K562 (cell line): Measurements from ENCODE around the gene PTPN12.
"Not testable (repeated sequence)": the region's sequence is repeated elsewhere in the genome, so short reads cannot be mapped to it uniquely, and the experiment has no call there.

Experiments
- CTCF ChIP-seq, 3 experiments: IDR thresholded peaks in 2 of 3; conservative IDR thresholded peaks in 1 of 3; 2 replicates each; pipeline ENCODE4 v1.5.1; 2011 to 2012; ENCODE audit warnings: low read length in 3 of 3, mild to moderate bottlenecking in 3 of 3, control low read depth in 2 of 3, improper control_type of control experiment in 1 of 3, inconsistent platforms in 1 of 3, low read depth in 1 of 3, mixed read lengths in 1 of 3, moderate library complexity in 1 of 3; ENCODE audit not compliant: insufficient read depth in 2 of 3
- ERF ChIP-seq: fragments of 450-650 bp; formaldehyde crosslinking; IDR thresholded peaks from 2 replicates; pipeline ENCODE4 v1.4.0; 2020; ENCODE audit warnings: mild to moderate bottlenecking, mixed read lengths
- ZBTB7A ChIP-seq: IDR thresholded peaks from 2 replicates; pipeline ENCODE4 v1.6.1; 2011; ENCODE audit warnings: low read depth, mild to moderate bottlenecking, low read length, moderate library complexity, borderline replicate concordance; ENCODE audit not compliant: control insufficient read depth
- ZBTB8A ChIP-seq: fragments of 450-650 bp; IDR thresholded peaks from 2 replicates; pipeline ENCODE4 v1.6.1; 2018; ENCODE audit warnings: mild to moderate bottlenecking, moderate library complexity; ENCODE audit not compliant: partially characterized antibody
- ZNF23 ChIP-seq: fragments of 250-450 bp; sonication (Bioruptor Pico); IDR thresholded peaks from 2 replicates; pipeline ENCODE4 v1.4.0; 2020; ENCODE audit warnings: mild to moderate bottlenecking
- TF ChIP-seq, protein P1 (sequence below): fragments of 250-450 bp; sonication (Bioruptor Pico); IDR thresholded peaks from 2 replicates; pipeline ENCODE4 v1.8.0; 2021; ENCODE audit warnings: moderate library complexity, mild to moderate bottlenecking, inconsistent platforms
- TF ChIP-seq, protein P2 (sequence below): fragments of 450-650 bp; IDR thresholded peaks from 2 replicates; pipeline ENCODE4 v1.6.1; 2017; ENCODE audit warnings: antibody characterized with exemption, mild to moderate bottlenecking

DNA sequence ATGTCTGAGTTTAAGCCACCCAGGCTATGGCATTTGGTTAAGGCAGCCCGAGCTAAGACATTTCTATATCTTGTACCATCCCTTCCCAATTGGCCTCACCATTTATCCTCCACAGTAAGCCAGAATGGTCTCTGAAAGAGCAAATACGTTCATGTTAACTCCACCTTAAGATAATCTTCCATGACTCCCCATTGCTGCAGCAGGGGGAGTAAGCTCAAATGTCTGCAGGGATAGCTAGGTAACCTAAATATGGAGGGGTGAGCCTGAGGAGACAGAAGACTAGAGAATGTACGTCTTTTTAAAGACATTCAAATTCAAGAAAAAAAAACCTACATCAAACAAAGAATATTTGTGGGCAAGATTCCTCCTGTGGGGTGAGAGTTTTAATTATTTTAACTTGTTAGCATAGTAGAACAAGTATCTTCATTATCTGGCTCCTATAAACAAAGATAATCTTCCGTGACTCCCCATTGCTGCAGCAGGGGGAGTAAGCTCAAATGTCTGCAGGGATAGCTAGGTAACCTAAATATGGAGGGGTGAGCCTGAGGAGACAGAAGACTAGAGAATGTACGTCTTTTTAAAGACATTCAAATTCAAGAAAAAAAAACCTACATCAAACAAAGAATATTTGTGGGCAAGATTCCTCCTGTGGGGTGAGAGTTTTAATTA is 24.0 kb upstream of the PTPN12 start:
- not testable (repeated sequence) for TF ChIP-seq ZBTB7A; CTCF (IDR thresholded peaks at IDR 0.05 in 2 of 3, conservative IDR thresholded peaks at IDR 0.05 in 1 of 3; ENCODE audit: insufficient read depth in 2 of 3, low read depth in 1 of 3, low read length in 3 of 3); ZBTB8A; ERF; ZNF23 (CRISPR knock-in tag)
- TF ChIP-seq, protein P1, sequence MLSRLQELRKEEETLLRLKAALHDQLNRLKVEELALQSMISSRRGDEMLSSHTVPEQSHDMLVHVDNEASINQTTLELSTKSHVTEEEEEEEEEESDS (CRISPR knock-in tag), result not testable (repeated sequence)
- TF ChIP-seq, protein P2, sequence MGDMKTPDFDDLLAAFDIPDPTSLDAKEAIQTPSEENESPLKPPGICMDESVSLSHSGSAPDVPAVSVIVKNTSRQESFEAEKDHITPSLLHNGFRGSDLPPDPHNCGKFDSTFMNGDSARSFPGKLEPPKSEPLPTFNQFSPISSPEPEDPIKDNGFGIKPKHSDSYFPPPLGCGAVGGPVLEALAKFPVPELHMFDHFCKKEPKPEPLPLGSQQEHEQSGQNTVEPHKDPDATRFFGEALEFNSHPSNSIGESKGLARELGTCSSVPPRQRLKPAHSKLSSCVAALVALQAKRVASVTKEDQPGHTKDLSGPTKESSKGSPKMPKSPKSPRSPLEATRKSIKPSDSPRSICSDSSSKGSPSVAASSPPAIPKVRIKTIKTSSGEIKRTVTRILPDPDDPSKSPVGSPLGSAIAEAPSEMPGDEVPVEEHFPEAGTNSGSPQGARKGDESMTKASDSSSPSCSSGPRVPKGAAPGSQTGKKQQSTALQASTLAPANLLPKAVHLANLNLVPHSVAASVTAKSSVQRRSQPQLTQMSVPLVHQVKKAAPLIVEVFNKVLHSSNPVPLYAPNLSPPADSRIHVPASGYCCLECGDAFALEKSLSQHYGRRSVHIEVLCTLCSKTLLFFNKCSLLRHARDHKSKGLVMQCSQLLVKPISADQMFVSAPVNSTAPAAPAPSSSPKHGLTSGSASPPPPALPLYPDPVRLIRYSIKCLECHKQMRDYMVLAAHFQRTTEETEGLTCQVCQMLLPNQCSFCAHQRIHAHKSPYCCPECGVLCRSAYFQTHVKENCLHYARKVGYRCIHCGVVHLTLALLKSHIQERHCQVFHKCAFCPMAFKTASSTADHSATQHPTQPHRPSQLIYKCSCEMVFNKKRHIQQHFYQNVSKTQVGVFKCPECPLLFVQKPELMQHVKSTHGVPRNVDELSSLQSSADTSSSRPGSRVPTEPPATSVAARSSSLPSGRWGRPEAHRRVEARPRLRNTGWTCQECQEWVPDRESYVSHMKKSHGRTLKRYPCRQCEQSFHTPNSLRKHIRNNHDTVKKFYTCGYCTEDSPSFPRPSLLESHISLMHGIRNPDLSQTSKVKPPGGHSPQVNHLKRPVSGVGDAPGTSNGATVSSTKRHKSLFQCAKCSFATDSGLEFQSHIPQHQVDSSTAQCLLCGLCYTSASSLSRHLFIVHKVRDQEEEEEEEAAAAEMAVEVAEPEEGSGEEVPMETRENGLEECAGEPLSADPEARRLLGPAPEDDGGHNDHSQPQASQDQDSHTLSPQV, result not testable (repeated sequence)
